ENCODE measurements around the gene KRT10.
A peak's percentile ranks its signal among the peaks of the same experiment; 100 is the strongest.

- TF ChIP-seq CTCF (IDR thresholded peaks at IDR 0.05), result peak; percentile 55 to 76 (median 64)
- no peak for TF ChIP-seq POLR2A (IDR thresholded peaks at IDR 0.05)
Measured at GRCh38 chr17:40791787-40792436, 30.5 kb downstream of the KRT10 start.
